Endothelial cell of umbilical vein (primary cell): ENCODE results near the gene UBE3D. TPM values are rescaled to one million over a fixed set of nuclear protein-coding genes. Genes with fewer than 3 reads are reported as not detected.

ENCODE experiments used
- BruUV-seq: library from RNA; stranded (reverse); fragments of 400-500 nt; replicated peaks from 2 replicates; lab custom pipeline; 2021; lab: Mats Ljungman, UMichigan
- CTCF ChIA-PET: fragments of 300-600, 350-600 bp; sonication (Branson Sonifier 250); formaldehyde crosslinking; loops from one replicate; lab custom pipeline; 2021; ENCODE audit warnings: antibody characterized with exemption, inconsistent platforms; lab: Charles Lee
- POLR2A ChIA-PET: fragments of 300-600, 350-600 bp; sonication (Branson Sonifier 250); formaldehyde crosslinking; loops from one replicate; lab custom pipeline; 2021; ENCODE audit warnings: antibody characterized with exemption, inconsistent platforms; lab: Charles Lee
- DNase-seq: peaks from one replicate; pipeline ENCODE4 v3.0.0-alpha.2; 2011; ENCODE audit warnings: low read depth, low spot score
- FAIRE-seq: peaks from 2 replicates; lab custom pipeline; 2011; peaks lifted over from hg19 to GRCh38; lab: Jason Lieb, UNC
- H2AFZ ChIP-seq: 2 replicates; pipeline ENCODE4 v1.6.0; 2012; ENCODE audit warnings: low read depth, low read length, control low read depth, inconsistent platforms
- H3K27ac ChIP-seq: 2 replicates; pipeline ENCODE4 v1.5.1; 2011; ENCODE audit warnings: low read depth, mild to moderate bottlenecking, control low read depth, low read length, moderate library complexity; ENCODE audit not compliant: insufficient read depth
- H3K27me3 ChIP-seq, 2 experiments: 2 replicates each; pipeline versions ENCODE4 v1.6.0 to v1.6.1; 2011; ENCODE audit warnings: low read length in 2 of 2, mixed read lengths in 1 of 2; ENCODE audit not compliant: control insufficient read depth in 2 of 2, insufficient read depth in 2 of 2
- H3K36me3 ChIP-seq, 2 experiments: 2 replicates in 1 of 2; 3 replicates in 1 of 2; pipeline ENCODE4 v1.5.1; 2011; ENCODE audit warnings: low read length in 2 of 2, mild to moderate bottlenecking in 1 of 2, moderate library complexity in 1 of 2; ENCODE audit not compliant: control insufficient read depth in 2 of 2, insufficient read depth in 2 of 2; ENCODE audit errors: extremely low read depth in 1 of 2
- H3K4me1 ChIP-seq: 3 replicates; pipeline ENCODE4 v1.5.1; 2011; ENCODE audit warnings: mild to moderate bottlenecking, low read length; ENCODE audit not compliant: control insufficient read depth, insufficient read depth; ENCODE audit errors: extremely low read depth
- H3K4me2 ChIP-seq: 2 replicates; pipeline ENCODE4 v1.6.1; 2011; ENCODE audit warnings: low read length, control low read depth, mixed read lengths; ENCODE audit not compliant: insufficient read depth
- H3K4me3 ChIP-seq, 3 experiments: fragments of 200-600 bp in 1 of 3; sonication (generic), shearing (Covaris generic) in 1 of 3; replicated peaks in 1 of 3; 2 replicates each; pipeline ENCODE4 v1.5.1; 2011 to 2016; ENCODE audit warnings: control low read depth in 3 of 3, low read length in 3 of 3, mild to moderate bottlenecking in 2 of 3, inconsistent platforms in 1 of 3, low read depth in 1 of 3, moderate library complexity in 1 of 3; ENCODE audit not compliant: insufficient read depth in 1 of 3
- H3K79me2 ChIP-seq: 2 replicates; pipeline ENCODE4 v1.6.0; 2012; ENCODE audit warnings: low read length, inconsistent platforms; ENCODE audit not compliant: control insufficient read depth, insufficient read depth
- H3K9ac ChIP-seq: replicated peaks from 2 replicates; pipeline ENCODE3; 2011; ENCODE audit warnings: low read length, control low read depth; ENCODE audit not compliant: insufficient read depth; ENCODE audit errors: extremely low read depth
- H3K9me1 ChIP-seq: replicated peaks from 3 replicates; pipeline ENCODE4 v1.6.0; 2011; ENCODE audit warnings: mild to moderate bottlenecking, low read length; ENCODE audit not compliant: control insufficient read depth, insufficient read depth; ENCODE audit errors: extremely low read depth
- H3K9me3 ChIP-seq: replicated peaks from 2 replicates; pipeline ENCODE4 v1.5.1; 2012; ENCODE audit warnings: low read length, inconsistent platforms; ENCODE audit not compliant: control insufficient read depth, insufficient read depth
- H4K20me1 ChIP-seq: replicated peaks from 2 replicates; pipeline ENCODE3; 2011; ENCODE audit warnings: mild to moderate bottlenecking, low read length; ENCODE audit not compliant: control insufficient read depth, insufficient read depth; ENCODE audit errors: extremely low read depth
- EZH2 ChIP-seq: IDR thresholded peaks from 2 replicates; pipeline ENCODE4 v1.6.1; 2012; ENCODE audit warnings: borderline replicate concordance, low read depth, mild to moderate bottlenecking, moderate library complexity, low read length, inconsistent platforms; ENCODE audit not compliant: severe bottlenecking
- FOS ChIP-seq: IDR thresholded peaks from 2 replicates; pipeline ENCODE4 v1.6.1; 2011; ENCODE audit warnings: mild to moderate bottlenecking, low read length, moderate library complexity, borderline replicate concordance; ENCODE audit not compliant: insufficient read depth
- GATA2 ChIP-seq: IDR thresholded peaks from 2 replicates; pipeline ENCODE4 v1.7.0; 2011; ENCODE audit warnings: low read depth, mild to moderate bottlenecking, moderate library complexity, mixed read lengths, low read length; ENCODE audit not compliant: insufficient read length, insufficient read depth
- JUN ChIP-seq: IDR thresholded peaks from 2 replicates; pipeline ENCODE4 v1.6.1; 2011; ENCODE audit warnings: borderline replicate concordance, low read depth; ENCODE audit not compliant: insufficient read length, insufficient read depth
- MYC ChIP-seq: IDR thresholded peaks from one replicate; pipeline ENCODE4 v1.6.1; 2011; ENCODE audit warnings: mild to moderate bottlenecking, low read depth, low read length
- POLR2A ChIP-seq: IDR thresholded peaks from 2 replicates; pipeline ENCODE4 v1.6.1; 2012; ENCODE audit warnings: low read depth, mild to moderate bottlenecking, control low read depth, low read length
- POLR2AphosphoS5 ChIP-seq: IDR thresholded peaks from 2 replicates; pipeline ENCODE4 v1.6.1; 2012; ENCODE audit warnings: low read depth, mild to moderate bottlenecking, control low read depth, low read length, moderate library complexity; ENCODE audit not compliant: insufficient read depth
- dilution Hi-C: fragments of 300-500 bp; cut with MboI; formaldehyde crosslinking; loops from one replicate; pipeline ENCODE4 v1.15.0; 2019; ENCODE audit warnings: low sequenced_read_pairs; ENCODE audit not compliant: extremely low pct_ligation_motif_present
- intact Hi-C: fragments of 100-400 bp; cut with micrococcal nuclease; formaldehyde crosslinking; loops from one replicate; pipeline ENCODE4 v1.10.0; 2022
- polyA plus RNA-seq, 4 experiments: library from polyadenylated mRNA; depleted of rRNA in 3 of 4; stranded (reverse) in 3 of 4; unstranded in 1 of 4; fragments of >200 nt; gene quantifications; 2 replicates each; pipeline versions ENCODE4 v1.2.1 to v1.2.3, GENCODE V29; 2011 to 2012; ENCODE audit warnings: missing spikeins in 1 of 4
- total RNA-seq: library from RNA; stranded (reverse); gene quantifications from 2 replicates; pipeline ENCODE4 v1.2.3, GENCODE V29; 2021
- TF ChIP-seq, protein P1 (sequence below), 2 donors: IDR thresholded peaks; 1 replicate in 1 of 2; 2 replicates in 1 of 2; pipeline ENCODE4 v1.5.1; 2011; ENCODE audit warnings: low read length in 2 of 2, mild to moderate bottlenecking in 2 of 2, moderate library complexity in 2 of 2, control low read depth in 1 of 2, inconsistent platforms in 1 of 2, low read depth in 1 of 2; ENCODE audit not compliant: insufficient read depth in 1 of 2; ENCODE audit errors: extremely low read depth in 1 of 2
- TF ChIP-seq, protein P2 (sequence below): IDR thresholded peaks from 2 replicates; pipeline ENCODE4 v1.6.1; 2011; ENCODE audit not compliant: insufficient read depth, insufficient read length

The UBE3D gene
- total and polyA plus RNA-seq, 2 donors (not counting 3 experiments of a cell fraction or from before 2014, with no cell fraction given) = 1.9 to 6.2 TPM

DNA sequence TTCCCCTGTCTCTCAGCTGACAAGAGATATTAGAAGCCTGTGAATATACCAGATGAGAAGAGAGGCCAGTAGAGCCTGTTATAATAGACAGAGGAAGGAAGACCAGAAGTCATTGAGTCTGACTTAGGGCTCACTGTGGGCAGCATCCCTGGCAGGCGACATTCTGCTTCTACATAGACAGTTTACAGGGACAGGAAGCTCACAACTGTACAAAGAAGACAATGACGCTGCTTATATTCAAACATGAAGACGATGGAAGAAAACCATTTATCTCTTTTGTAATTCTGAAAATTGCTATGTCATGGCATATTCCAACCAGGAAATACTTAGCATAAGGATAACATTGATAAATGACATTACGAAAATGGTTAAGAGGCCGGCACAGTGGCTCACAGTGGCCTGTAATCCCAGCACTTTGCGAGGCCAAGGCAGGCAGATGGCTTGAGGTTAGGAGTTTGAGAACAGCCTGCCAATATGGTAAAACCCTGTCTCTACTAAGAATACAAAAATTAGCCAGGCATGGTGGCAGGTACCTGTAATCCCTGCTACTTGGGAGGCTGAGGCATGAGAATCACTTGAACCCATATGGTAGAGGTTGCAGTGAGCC lies 170.9 kb downstream of the UBE3D start:
- Histone ChIP-seq H3K9ac (no peak overlapping the region), H3K27me3 (no peaks in the 10 kb centered on the region), H3K4me3 (no peak overlapping the region), H2AFZ (no peak overlapping the region), H3K4me1 (no peaks in the 10 kb centered on the region), H3K36me3 (no peaks in the 10 kb centered on the region), H3K9me1 (no peaks in the 10 kb centered on the region), H3K79me2 (no peaks in the 10 kb centered on the region), H3K4me2 (no peak overlapping the region), H4K20me1 (peaks cover 2% of the 10 kb centered on the region), H3K27ac (no peak overlapping the region), H3K9me3 (no peaks in the 10 kb centered on the region)
- DNase-seq = no peak
- FAIRE-seq = no peak
- no TSS peak for BruUV-seq
- ChIA-PET CTCF (interaction anchor here (1.6 kb wide), 1 partner anchor 22 kb away, joined by 3 read pairs; no protein-coding TSS in a partner anchor), POLR2A (no interaction called here)
- intact Hi-C loops (no loop called here), dilution Hi-C loops (no loop called here)
- TF ChIP-seq EZH2 (no peak), POLR2AphosphoS5 (no peak), POLR2A (no peak), MYC (no peak), GATA2 (no peak), FOS (no peak), JUN (no peak)
- TF ChIP-seq, protein P1, sequence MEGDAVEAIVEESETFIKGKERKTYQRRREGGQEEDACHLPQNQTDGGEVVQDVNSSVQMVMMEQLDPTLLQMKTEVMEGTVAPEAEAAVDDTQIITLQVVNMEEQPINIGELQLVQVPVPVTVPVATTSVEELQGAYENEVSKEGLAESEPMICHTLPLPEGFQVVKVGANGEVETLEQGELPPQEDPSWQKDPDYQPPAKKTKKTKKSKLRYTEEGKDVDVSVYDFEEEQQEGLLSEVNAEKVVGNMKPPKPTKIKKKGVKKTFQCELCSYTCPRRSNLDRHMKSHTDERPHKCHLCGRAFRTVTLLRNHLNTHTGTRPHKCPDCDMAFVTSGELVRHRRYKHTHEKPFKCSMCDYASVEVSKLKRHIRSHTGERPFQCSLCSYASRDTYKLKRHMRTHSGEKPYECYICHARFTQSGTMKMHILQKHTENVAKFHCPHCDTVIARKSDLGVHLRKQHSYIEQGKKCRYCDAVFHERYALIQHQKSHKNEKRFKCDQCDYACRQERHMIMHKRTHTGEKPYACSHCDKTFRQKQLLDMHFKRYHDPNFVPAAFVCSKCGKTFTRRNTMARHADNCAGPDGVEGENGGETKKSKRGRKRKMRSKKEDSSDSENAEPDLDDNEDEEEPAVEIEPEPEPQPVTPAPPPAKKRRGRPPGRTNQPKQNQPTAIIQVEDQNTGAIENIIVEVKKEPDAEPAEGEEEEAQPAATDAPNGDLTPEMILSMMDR (IDR thresholded peaks at IDR 0.05; ENCODE audit: extremely low read depth in 1 of 2, insufficient read depth in 1 of 2, low read depth in 1 of 2, low read length in 2 of 2) = no peak
- TF ChIP-seq, protein P2, sequence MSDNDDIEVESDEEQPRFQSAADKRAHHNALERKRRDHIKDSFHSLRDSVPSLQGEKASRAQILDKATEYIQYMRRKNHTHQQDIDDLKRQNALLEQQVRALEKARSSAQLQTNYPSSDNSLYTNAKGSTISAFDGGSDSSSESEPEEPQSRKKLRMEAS = no peak
